ENCODE results near the gene B4GALT2. TPM values are rescaled to one million over a fixed set of nuclear protein-coding genes. Genes with fewer than 3 reads are reported as not detected.

B4GALT2 gene
- total RNA-seq, 2 experiments from 2014 or later = 0.57 to 1.4 TPM

DNA sequence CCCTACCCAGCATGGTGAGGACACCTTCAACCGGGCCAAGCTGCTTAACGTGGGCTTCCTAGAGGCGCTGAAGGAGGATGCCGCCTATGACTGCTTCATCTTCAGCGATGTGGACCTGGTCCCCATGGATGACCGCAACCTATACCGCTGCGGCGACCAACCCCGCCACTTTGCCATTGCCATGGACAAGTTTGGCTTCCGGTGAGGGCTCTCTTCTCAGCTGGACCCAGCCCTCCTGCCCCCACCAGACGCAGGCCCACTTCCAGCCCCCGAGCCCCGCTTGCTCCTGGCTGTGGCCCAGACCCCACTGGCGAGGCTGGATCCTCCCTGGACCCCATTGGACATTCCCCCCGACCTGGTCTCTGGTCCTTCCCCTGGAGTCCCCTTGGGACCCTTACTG is 5.8 kb downstream of the B4GALT2 start:
- no peak for DNase-seq (ENCODE audit: low spot score)
- ChIA-PET POLR2A (no interaction called here), CTCF (ENCODE audit: unreplicated experiment) (no interaction called here)
- H3K79me2 ChIP-seq (ENCODE audit: insufficient read depth, low read depth, low read length) = no peaks in the 10 kb centered on the region
- no peak for TF ChIP-seq EZH2phosphoT487 (IDR thresholded peaks at IDR 0.05; ENCODE audit: borderline replicate concordance, low read depth, low read length)
- TF ChIP-seq, protein P1, sequence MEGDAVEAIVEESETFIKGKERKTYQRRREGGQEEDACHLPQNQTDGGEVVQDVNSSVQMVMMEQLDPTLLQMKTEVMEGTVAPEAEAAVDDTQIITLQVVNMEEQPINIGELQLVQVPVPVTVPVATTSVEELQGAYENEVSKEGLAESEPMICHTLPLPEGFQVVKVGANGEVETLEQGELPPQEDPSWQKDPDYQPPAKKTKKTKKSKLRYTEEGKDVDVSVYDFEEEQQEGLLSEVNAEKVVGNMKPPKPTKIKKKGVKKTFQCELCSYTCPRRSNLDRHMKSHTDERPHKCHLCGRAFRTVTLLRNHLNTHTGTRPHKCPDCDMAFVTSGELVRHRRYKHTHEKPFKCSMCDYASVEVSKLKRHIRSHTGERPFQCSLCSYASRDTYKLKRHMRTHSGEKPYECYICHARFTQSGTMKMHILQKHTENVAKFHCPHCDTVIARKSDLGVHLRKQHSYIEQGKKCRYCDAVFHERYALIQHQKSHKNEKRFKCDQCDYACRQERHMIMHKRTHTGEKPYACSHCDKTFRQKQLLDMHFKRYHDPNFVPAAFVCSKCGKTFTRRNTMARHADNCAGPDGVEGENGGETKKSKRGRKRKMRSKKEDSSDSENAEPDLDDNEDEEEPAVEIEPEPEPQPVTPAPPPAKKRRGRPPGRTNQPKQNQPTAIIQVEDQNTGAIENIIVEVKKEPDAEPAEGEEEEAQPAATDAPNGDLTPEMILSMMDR (conservative IDR thresholded peaks at IDR 0.05; ENCODE audit: low read length) = no peak
- no peaks in the 10 kb centered on the region for H3K9me3 ChIP-seq (ENCODE audit: low read length)
- no peak overlapping the region for H3K4me2 ChIP-seq (ENCODE audit: low read length)
- no peaks in the 10 kb centered on the region for H3K4me1 ChIP-seq (ENCODE audit: insufficient read depth, low read length, poor library complexity, severe bottlenecking)
- H3K9me2 ChIP-seq (ENCODE audit: insufficient read depth, low read length) = no peaks in the 10 kb centered on the region
- H3K4me3 ChIP-seq (ENCODE audit: low read depth, low read length, poor library complexity, severe bottlenecking) = no peak overlapping the region
- no peaks in the 10 kb centered on the region for H3K36me3 ChIP-seq (ENCODE audit: insufficient read depth, low read length)
- no TSS peak for BruUV-seq (replicated peaks)
- intact Hi-C loops (cut with micrococcal nuclease; ENCODE audit: unreplicated experiment) = no loop called here
- no peaks in the 10 kb centered on the region for H4K20me1 ChIP-seq (ENCODE audit: insufficient read depth, low read length)
- no peak overlapping the region for H2AFZ ChIP-seq (ENCODE audit: low read length)
- H3K27ac ChIP-seq (ENCODE audit: low read depth, low read length, poor library complexity, severe bottlenecking) = no peak overlapping the region

DNA sequence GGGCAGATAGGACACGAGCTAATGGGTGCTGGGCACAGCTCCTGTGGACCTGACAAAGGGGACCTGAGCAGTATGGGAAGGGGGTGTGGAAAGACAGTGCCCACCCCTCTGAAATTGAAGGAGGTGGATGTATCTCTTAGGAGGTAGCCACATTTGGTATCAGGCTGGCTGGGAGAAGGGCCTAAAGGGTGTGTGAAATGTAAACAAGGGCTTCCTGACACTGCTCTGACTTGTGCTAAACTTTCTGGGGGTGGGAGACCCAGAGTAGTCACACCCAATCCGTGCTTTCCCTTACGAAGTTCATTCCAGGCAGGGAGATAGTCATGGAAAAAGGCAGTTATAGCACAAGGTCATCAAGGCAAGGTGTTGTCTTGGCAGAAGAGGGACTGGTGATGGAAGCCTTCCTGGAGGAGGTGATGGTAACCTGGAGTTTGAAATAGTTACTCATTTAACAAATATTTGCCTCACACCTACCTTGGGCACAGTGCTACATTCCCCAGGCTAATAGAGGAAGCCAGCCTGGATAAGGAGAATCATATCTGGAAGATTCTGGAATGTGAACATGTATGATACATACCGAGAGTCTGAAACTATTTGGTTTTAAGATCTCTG is 7.1 kb downstream of the B4GALT2 start:
- CTCF ChIA-PET (ENCODE audit: unreplicated experiment) = no interaction called here
- Histone ChIP-seq H3K79me2 (ENCODE audit: insufficient read depth, low read depth, low read length) (no peaks in the 10 kb centered on the region), H4K20me1 (ENCODE audit: insufficient read depth, low read length) (no peaks in the 10 kb centered on the region), H3K9me2 (ENCODE audit: insufficient read depth, low read length) (no peaks in the 10 kb centered on the region), H3K36me3 (ENCODE audit: insufficient read depth, low read length) (no peaks in the 10 kb centered on the region), H3K9me3 (ENCODE audit: low read length) (no peaks in the 10 kb centered on the region), H3K4me1 (ENCODE audit: insufficient read depth, low read length, poor library complexity, severe bottlenecking) (peaks cover 6% of the 10 kb centered on the region), H3K4me2 (ENCODE audit: low read length) (no peak overlapping the region), H3K27ac (ENCODE audit: low read depth, low read length, poor library complexity, severe bottlenecking) (no peak overlapping the region), H2AFZ (ENCODE audit: low read length) (no peak overlapping the region), H3K4me3 (ENCODE audit: low read depth, low read length, poor library complexity, severe bottlenecking) (no peak overlapping the region)
- no TSS peak for BruUV-seq (replicated peaks)
- intact Hi-C loops (cut with micrococcal nuclease; ENCODE audit: unreplicated experiment) = no loop called here
- POLR2A ChIA-PET = no interaction called here
- TF ChIP-seq, protein P1 (conservative IDR thresholded peaks at IDR 0.05; ENCODE audit: low read length) = no peak
- no peak for TF ChIP-seq EZH2phosphoT487 (IDR thresholded peaks at IDR 0.05; ENCODE audit: borderline replicate concordance, low read depth, low read length)
- no peak for DNase-seq (ENCODE audit: low spot score)

DNA sequence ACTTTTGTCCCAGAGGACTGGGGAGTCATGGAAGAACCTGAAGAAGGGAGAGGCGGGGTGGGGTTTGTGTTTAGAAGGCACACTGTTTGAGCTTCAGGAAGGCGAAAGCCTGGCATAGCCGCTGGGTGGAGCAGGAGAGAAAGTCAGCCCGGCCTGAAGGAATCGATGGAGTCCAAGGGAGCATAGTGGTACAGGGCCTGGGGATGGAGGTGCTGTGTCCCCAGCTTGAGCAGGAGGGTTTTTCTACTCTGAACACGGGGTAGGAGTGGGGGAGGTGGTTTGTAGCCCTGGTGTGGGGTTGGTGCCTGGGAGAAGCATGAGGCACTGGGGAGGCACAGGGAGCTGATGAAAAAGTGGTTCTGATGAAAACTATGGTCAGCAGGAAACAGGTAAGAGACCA is 7.7 kb downstream of the B4GALT2 start:
- H3K27ac ChIP-seq (ENCODE audit: low read depth, low read length, poor library complexity, severe bottlenecking) = no peak overlapping the region
- no peaks in the 10 kb centered on the region for H4K20me1 ChIP-seq (ENCODE audit: insufficient read depth, low read length)
- no TSS peak for BruUV-seq (replicated peaks)
- DNase-seq (ENCODE audit: low spot score) = no peak
- no peaks in the 10 kb centered on the region for H3K79me2 ChIP-seq (ENCODE audit: insufficient read depth, low read depth, low read length)
- ChIA-PET POLR2A (no interaction called here), CTCF (ENCODE audit: unreplicated experiment) (interaction anchor here (0.6 kb wide), 1 partner anchor 155 kb away, joined by 3 read pairs; no protein-coding TSS in a partner anchor)
- intact Hi-C loops (cut with micrococcal nuclease; ENCODE audit: unreplicated experiment) = no loop called here
- TF ChIP-seq, protein P1 (conservative IDR thresholded peaks at IDR 0.05; ENCODE audit: low read length) = peak; percentile 47; the same call in 1 of the 2 replicates
- no peak for TF ChIP-seq EZH2phosphoT487 (IDR thresholded peaks at IDR 0.05; ENCODE audit: borderline replicate concordance, low read depth, low read length)
- H3K9me2 ChIP-seq (ENCODE audit: insufficient read depth, low read length) = no peaks in the 10 kb centered on the region
- H2AFZ ChIP-seq (ENCODE audit: low read length) = no peak overlapping the region
- H3K4me3 ChIP-seq (ENCODE audit: low read depth, low read length, poor library complexity, severe bottlenecking) = no peak overlapping the region
- H3K4me2 ChIP-seq (ENCODE audit: low read length) = no peak overlapping the region
- H3K4me1 ChIP-seq (ENCODE audit: insufficient read depth, low read length, poor library complexity, severe bottlenecking) = peaks cover 10% of the 10 kb centered on the region
- H3K36me3 ChIP-seq (ENCODE audit: insufficient read depth, low read length) = no peaks in the 10 kb centered on the region
- H3K9me3 ChIP-seq (ENCODE audit: low read length) = no peaks in the 10 kb centered on the region
